Stimulated activated CD4-positive, alpha-beta T cell treated with anti-CD3 and anti-CD28 coated beads, Interleukin-4, amount 100 ng/mL, for 1 hour (primary cell): ENCODE results near the gene GRK5.

ENCODE experiments used
- DNase-seq: peaks from one replicate; pipeline ENCODE4 v3.0.0-alpha.2; 2020

The GRK5 gene

GRCh38 chr10:119302591-119303253, 95.4 kb downstream of the GRK5 start:
- DNase-seq = no peak

DNA sequence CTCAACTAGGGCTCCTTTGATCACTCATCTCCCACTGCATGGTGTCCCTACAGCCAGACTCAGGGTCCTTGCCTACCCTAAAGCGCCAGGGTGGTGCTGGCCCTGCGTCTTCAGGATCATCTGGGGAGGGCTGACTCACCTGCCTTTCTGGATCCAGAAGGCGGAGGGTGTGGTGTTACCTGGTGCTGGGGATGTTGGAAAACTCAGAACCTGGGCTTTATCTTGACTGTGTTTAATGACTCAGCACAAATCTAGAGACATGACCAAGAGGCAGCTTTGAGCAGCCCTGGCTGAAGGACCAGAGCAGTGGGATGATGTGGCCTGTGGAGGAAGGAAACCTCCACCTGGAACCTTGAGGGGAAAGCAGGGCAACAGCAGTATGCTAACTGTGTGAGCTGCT, 96.5 kb downstream of the GRK5 start:
- no peak for DNase-seq

DNA sequence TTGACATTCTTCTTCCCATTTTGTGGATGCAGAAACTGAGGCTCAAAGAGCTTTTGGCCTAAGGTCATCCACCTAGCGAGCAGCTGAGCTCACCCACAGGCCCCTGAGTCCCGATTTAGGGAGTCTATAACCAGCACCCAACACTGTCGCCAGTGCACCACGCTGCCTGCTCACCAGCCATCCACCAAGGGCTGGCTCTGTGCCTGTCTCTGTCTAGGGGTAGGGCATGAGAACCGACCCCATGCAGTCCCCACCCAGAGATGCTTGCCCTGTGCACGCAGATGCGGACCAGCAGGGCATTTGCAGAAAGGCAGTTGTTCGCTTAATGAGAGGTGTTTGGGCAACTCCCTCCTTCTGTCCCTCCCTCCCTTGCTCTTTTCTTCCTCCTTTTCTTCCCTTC, 97.2 kb downstream of the GRK5 start:
- no peak for DNase-seq

- peak; percentile 73 for DNase-seq
Observed at GRCh38 chr10:119305860-119306513, 98.6 kb downstream of the GRK5 start.

DNA sequence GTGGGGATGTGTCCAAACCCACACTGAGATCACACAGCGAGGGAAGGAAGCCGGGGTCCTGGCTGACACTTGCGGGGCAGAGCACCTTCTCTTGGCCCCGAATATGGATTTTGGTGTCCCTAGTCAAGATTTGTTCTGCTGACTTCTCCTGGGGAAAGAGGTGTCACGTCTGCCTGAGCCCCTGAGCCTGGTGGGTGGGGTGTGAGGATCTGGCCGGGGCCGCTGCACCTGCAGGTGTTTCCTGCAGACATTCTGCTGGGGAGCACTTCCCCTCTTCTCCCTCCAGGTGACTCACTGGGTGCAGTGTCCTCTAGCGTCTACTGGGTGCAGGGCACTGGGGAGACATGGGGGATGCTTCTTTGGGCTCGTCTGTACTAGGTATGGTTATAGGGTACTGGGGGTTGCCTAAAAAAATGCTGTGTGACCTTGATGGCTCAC, 99.2 kb downstream of the GRK5 start:
- DNase-seq = peak; percentile 64

- no peak for DNase-seq
Observed at GRCh38 chr10:119306986-119307392, 99.6 kb downstream of the GRK5 start.

GRCh38 chr10:119308089-119308488, 100.7 kb downstream of the GRK5 start:
- no peak for DNase-seq

- no peak for DNase-seq
Observed at GRCh38 chr10:119308551-119309422, 101.4 kb downstream of the GRK5 start.

DNA sequence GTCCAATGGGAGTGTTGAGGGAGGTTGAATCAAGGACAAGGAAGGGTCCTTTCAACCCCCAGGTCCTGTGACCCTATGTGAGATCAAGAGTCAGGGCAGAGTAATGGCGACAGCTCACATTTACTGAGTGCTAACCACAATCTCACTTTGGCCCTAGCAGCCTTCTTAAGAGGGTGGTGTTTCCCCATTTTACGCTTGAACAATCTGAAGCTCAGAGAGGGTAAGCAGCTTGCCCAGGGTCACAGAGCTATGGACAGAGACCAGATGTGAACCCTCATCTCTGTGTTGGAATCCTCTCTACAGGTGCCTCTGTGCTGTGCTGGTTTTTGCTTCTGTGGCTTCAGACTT, 102.0 kb downstream of the GRK5 start:
- no peak for DNase-seq

DNA sequence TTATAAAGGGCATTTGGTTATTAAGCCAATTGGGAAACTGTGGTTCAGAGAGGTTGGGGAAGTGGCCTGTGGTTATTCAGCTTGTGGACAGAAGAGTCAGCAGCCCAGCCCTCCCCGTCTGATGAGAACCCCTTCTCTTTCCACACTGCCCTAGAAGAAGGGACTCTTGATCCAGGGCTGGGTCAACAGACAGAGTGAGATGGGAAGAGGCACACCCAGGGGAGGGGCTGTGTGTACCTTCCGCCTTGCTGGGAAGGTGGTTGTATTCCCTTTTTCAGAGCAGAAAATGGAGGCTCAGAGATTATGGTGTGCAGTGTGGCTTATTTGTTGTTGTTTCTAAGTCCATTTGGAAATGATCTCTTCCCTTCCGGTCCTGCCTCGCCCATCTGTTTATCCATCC, 103.4 kb downstream of the GRK5 start:
- DNase-seq = no peak

- no peak for DNase-seq
Observed at GRCh38 chr10:119312241-119312640, 104.9 kb downstream of the GRK5 start.

DNA sequence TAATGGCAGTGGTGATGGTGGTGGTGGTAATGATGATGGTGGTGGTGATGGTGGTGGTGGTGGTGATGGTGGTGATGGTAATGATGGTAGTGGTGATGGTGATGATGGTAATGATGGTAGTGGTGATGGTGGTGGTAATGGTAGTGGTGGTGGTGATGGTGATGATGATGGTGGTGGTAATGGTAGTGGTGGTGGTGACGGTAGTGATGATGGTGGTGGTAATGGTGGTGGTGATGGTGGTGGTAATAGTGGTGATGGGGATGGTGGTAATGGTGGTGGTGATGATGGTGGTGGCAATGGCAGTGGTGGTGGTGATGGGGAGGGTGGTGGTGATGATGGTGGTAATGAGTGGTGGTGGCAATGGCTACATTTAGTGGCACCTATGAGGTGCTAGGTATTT, 105.7 kb downstream of the GRK5 start:
- no peak for DNase-seq

DNA sequence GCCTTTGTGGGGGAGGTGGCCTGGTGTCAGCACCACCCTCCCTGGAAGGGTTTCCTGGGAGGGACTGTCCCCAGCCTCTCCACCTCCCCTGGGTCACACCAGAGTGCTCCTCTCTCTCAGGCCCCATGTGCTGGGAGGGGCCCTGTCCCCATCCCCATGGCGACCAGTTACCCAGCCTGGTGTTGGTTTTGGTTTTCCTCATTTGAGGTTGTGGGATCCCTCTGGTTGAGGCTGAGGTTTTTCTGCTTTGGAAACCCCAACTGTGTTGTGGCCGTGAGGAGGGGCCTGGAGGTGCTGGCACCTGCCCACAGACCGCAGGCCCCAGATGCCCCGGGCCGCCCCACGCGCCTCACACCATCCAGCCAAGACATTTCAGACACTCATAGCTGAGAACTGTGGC, 106.3 kb downstream of the GRK5 start:
- DNase-seq = no peak

DNA sequence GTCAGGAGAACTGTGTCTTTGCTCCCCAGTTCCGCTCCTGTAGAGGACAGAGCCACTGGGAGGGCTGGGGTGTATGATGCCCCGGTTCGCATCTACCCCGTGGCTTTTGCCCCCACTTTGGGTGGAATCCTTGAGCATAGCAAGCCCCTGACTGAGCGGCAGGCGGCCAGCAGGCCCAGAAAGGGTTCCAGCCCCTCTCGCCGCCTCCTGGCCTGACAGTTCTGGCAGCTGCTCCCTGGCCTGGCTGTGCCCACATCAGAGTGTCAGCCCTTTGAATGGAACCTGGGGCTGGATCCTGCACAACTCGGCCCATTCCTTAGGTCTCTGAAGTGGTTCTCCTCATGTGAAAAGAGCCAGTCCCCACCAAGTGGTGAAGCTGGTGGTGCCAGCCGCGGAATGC, 106.7 kb downstream of the GRK5 start:
- no peak for DNase-seq

DNA sequence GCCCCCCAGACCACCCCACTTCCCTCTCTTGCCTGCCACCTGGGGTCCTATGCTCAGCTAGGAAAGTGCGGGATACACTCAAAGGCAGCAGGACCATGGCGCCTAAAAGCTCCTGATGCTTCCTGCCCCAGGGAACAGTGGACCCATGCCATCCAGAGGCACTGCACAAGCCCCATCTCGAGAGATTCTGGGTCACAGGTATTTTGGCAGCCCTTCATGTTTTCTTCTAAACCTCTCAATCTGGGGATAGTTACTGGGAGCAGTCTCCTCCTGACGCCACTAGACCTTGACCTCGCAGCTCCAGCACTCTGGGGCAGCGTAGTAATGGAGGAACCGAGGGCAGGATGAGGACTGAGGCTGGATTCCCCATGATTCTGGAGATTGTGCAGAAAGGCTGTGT, 107.1 kb downstream of the GRK5 start:
- DNase-seq = no peak

- DNase-seq = peak; percentile 65
Observed at GRCh38 chr10:119315128-119316001, 108.0 kb downstream of the GRK5 start.

- no peak for DNase-seq
Observed at GRCh38 chr10:119316002-119316358, 108.6 kb downstream of the GRK5 start.

DNA sequence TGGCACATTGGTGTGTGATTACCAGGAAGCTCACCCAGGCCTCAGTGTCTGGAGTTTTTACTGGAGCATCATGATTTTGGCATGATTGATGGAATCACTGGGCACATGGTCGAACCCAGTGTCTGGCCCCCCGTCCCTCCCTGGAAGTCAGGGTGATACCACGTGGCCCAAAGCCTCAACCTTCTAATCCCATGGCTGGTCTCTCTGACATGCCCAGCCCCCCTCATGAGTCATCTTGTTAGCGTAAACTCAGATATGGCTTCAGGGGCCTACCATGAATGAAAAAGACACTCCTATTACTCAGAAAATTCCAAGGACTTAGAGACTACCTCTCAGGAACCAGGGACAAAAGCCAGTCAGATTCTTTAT, 109.3 kb downstream of the GRK5 start:
- DNase-seq = no peak

- DNase-seq = no peak
Observed at GRCh38 chr10:119318411-119319160, 111.2 kb downstream of the GRK5 start.

DNA sequence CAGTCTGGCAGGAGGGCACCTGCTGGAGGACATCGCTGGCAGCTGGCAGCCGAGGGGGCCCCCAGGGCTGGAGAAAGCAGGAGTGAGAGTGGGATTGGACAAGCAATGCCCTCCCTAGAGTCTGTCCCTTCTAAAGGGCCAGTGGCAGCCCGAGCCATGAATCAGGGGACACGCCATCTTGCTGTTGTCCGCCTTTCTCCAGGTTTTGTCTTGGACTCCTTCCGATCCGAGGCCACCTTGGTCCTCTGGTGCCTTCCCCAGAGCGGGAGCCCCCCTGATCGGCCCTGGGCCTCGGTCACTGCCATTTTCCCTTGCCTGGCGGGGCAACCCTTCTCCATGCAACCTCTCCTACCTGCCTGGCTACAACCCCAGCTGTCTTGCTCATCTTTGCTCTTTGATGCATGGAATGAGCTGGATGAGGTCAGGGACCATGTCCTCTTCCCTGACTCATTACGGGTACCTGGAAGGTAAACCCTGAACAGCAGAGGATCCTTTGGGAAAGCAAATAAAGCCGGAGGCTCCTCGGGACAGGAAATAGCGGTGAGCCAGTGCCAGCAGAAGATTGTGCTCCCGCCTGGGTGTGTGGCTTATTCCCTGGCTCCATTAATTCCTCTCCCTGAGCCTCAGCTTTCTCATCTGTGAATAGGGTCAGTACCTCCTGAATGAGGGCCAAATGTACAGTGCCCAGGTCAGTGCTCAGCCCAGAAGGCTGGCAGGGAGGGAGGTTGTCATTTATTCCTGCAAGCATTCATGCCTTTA, 112.0 kb downstream of the GRK5 start:
- no peak for DNase-seq

DNA sequence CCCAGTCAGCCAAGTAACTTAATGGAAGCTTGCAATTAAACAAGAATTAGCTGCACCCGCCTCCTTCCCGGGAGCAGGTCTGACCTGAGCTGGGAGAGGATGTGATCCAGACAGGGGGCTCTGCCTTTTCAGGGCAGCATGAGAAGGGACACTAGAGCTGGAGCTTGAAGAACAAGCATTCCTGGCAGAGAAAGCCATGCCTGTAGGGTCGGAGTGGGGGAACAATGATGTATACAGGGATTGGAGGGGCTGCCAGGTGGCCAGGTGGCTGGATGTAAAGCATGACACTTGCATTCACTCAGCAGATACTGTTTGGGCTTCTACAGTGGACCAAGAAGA, 112.5 kb downstream of the GRK5 start:
- DNase-seq = no peak

DNA sequence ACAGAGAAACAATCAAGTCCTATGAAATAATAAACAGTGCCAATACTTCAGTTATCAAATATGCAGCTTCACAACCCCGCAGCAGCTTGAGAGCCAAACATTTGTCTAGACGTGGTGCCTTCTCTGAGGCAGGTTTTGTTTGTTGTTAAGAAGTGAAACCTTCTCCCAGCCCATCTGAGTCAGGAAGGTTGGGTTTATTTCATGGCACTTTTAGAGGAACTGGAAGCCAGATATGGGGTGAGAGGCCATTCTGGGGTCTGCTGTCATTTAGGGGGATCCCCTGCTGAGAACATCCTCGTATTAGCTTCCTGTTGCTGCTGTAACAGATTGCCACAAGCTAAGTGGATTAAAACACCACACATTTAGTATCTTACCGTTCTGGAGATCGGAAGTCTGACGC, 113.6 kb downstream of the GRK5 start:
- no peak for DNase-seq
